GM10847 (cell line): ENCODE measurements around the gene ARID1A.

Experiments
- POLR2A ChIP-seq: IDR thresholded peaks from 2 replicates; pipeline ENCODE4 v1.6.1; 2011; ENCODE audit not compliant: insufficient read length; ENCODE audit errors: extremely low read depth

The ARID1A gene

GRCh38 chr1:26696119-26696653 lies 371 bp downstream of the ARID1A start:
- TF ChIP-seq POLR2A = no peak

- TF ChIP-seq POLR2A = peak; percentile 38
Observed at GRCh38 chr1:26696654-26697430, 1.0 kb downstream of the ARID1A start.

- no peak for TF ChIP-seq POLR2A
Observed at GRCh38 chr1:26697431-26697977, 1.7 kb downstream of the ARID1A start.

GRCh38 chr1:26697978-26698849 lies 2.4 kb downstream of the ARID1A start:
- no peak for TF ChIP-seq POLR2A

- no peak for TF ChIP-seq POLR2A
Observed at GRCh38 chr1:26700711-26701110, 4.9 kb downstream of the ARID1A start.

GRCh38 chr1:26701266-26701994 lies 5.6 kb downstream of the ARID1A start:
- TF ChIP-seq POLR2A = no peak

GRCh38 chr1:26701995-26702679 lies 6.3 kb downstream of the ARID1A start:
- no peak for TF ChIP-seq POLR2A

- no peak for TF ChIP-seq POLR2A
Observed at GRCh38 chr1:26702680-26703038, 6.8 kb downstream of the ARID1A start.

GRCh38 chr1:26703478-26703877 lies 7.7 kb downstream of the ARID1A start:
- TF ChIP-seq POLR2A = no peak

- TF ChIP-seq POLR2A = no peak
Observed at GRCh38 chr1:26704629-26705028, 8.8 kb downstream of the ARID1A start.

- TF ChIP-seq POLR2A = no peak
Observed at GRCh38 chr1:26705788-26706311, 10.0 kb downstream of the ARID1A start.

GRCh38 chr1:26706315-26706714 lies 10.5 kb downstream of the ARID1A start:
- TF ChIP-seq POLR2A = no peak

- TF ChIP-seq POLR2A = no peak
Observed at GRCh38 chr1:26710811-26711210, 15.0 kb downstream of the ARID1A start.

GRCh38 chr1:26711777-26712176 lies 16.0 kb downstream of the ARID1A start:
- TF ChIP-seq POLR2A = no peak
